Effector CD4-positive, alpha-beta T cell (primary cell): ENCODE data around the gene SYT2.
"Not testable (repeated sequence)": the region's sequence is repeated elsewhere in the genome, so short reads cannot be mapped to it uniquely, and the experiment has no call there.

Source experiments
- DNase-seq: peaks from one replicate; pipeline ENCODE4 v3.0.0-alpha.2; 2020

Gene SYT2

GRCh38 chr1:202565890-202566602 is 144.2 kb downstream of the SYT2 start:
- DNase-seq = no peak

GRCh38 chr1:202564958-202565495 is 145.2 kb downstream of the SYT2 start:
- DNase-seq = no peak

- DNase-seq = no peak
Measured at GRCh38 chr1:202563818-202564217, 146.4 kb downstream of the SYT2 start.

DNA sequence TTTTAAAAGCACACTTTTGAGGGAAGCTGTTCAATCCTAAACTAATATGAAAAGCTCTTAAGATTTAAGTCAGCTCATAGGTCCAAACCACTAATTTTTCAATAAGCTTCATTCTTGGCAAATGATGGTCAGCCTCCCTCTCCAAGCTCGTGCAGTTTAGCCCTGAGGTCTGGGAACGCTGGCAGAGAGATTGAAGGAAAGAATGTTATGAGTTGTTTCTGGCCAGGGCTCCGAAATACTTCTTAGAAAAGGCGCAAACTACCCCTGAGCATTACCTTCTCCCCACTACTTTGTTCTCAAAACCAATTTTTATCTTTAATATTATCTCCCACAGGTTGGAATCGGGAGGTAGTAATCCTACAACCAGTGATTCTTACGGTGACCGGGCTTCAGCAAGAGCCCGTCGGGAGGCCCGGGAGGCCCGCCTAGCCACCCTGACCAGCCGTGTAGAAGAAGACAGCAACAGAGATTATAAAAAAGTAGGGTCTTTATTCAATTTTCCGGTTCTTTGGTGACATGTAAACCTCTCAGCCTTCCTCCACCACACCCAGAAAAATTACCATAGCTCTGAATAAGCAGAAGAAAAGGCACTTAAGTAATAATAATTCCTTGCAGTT is 147.7 kb downstream of the SYT2 start:
- DNase-seq = no peak

DNA sequence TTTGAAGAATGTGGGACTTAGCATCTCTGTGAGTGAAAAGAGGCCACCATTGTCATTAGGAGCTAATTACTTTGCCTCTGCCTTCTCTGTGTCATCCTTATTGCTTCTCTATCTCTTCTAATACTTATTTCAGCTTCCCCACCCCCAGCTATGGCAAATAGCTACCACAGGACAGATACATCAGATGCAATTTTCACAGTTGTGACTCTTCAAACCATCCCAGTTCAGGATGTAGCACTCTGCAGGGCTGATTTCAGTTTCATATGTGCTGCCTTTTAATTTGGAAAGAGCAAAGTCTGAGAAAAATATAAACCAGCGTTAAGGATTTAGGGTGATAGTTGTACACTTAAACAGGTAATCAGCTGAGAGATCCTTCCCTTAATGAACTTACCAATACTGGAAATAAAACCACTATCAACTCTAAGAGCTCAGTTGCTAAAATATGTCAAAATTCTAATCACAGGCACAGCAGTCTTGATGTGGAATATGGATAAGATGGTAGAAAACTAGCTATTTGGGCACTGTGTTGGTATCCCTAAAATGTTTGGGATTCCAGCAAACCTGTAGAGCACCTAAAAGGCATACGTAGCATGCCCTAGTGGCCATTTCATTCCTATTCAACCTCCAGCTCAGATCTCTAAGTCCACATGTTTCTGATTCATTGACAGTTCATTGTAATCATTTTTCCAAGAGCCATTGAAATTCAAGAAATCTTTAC is 148.4 kb downstream of the SYT2 start:
- DNase-seq = no peak

GRCh38 chr1:202561240-202561639 is 149.0 kb downstream of the SYT2 start:
- no peak for DNase-seq

DNA sequence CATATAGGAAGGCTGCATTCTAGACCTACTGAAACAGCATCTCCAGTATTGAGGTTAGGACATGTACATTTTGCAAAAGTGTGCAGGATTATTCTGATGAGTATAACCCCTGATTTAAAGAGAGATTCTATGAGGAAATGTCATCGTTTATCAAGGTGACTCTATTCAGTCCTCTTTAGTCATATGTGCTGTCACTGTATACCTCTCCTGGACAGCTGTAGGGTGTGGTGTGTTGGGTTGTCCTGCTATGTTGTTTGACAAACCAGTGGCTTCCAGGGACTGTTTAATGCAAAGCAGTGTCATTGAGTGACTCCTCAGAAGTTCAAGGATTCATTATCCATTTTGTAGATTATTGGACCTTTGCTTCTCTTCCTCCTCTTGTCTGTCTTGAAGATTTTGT is 152.6 kb downstream of the SYT2 start:
- DNase-seq = not testable (repeated sequence)

DNA sequence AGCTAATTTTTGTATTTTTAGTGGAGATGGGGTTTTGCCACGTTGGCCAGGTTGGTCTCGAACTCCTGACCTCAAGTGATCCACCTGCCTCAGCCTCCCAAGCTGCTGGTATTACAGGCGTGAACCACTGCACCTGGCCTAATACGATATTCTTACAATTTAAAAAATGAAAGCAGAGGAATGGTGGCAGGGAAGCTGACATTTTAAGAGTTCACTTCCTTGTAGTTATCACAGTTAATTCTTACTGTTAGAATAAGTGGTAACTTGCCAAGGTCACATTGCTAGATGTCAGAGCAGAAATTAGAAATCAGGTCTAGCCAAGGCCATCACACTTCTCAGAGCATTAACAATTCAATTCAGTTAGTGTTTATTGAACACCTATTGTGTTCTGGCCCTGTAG is 154.2 kb downstream of the SYT2 start:
- not testable (repeated sequence) for DNase-seq

GRCh38 chr1:202554619-202555018 is 155.6 kb downstream of the SYT2 start:
- DNase-seq = not testable (repeated sequence)

DNA sequence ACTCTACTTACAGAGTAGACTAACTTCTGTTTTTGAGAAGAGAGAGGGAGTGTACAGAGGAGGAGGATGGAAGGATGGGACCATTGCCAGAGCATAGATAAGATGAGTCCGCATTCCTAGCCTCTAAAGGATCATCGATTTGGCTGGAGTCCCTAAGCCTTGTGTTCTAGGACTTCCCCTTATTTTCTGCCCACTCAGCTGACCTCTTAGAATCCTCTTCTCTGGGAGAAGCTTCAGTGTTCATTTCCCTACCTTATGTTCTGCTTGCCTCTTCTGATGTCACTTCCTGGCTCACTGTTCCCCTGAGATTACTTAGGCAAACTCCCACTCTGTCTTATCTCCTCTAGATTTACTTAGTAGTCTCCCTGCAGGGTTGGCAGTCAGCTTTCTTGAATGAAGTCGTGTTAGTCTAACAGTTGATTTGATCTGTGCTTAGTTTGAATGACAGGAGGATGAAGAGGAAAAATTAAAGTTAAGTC is 156.7 kb downstream of the SYT2 start:
- DNase-seq = no peak

- DNase-seq = not testable (repeated sequence)
Measured at GRCh38 chr1:202553078-202553477, 157.2 kb downstream of the SYT2 start.

DNA sequence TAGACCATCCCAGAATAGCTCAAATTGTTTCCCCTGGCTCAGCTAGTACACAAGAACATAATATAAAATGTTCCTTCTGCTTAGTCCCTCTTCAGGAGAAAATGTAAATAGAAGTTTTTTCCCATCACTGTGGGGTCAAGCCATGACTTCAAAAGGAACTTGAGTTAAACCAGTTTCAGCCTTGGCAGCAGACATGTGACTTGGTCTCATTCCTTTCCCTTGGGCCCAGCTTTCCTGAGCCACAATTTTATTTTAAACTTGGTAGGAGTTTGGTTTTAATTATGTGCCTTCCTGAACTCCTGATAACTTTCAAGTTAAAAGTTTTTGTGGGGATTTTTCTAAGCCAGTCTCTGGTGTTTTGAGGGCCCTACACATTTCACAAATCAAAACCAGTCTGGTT is 157.6 kb downstream of the SYT2 start:
- DNase-seq = not testable (repeated sequence)

DNA sequence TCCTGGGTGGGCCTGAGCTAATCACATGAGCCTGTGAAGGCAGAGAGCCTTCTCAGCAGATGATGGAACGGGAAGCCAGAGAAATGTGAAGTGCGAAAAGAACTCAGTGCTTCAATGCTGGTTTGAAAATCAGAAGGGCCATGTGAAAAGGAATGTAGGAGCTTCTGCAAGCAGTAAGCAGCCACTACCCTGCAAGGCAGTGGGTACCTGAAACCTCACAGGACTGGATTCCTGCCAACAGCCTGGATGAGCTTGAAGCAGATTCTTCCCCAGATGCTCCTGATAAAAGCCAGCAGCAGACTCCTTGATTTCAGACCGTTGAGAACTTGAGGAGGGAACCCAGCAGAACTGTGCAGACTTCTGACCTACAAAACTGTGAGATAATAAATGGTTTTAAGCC is 158.6 kb downstream of the SYT2 start:
- DNase-seq = no peak

GRCh38 chr1:202550088-202550487 is 160.2 kb downstream of the SYT2 start:
- not testable (repeated sequence) for DNase-seq

DNA sequence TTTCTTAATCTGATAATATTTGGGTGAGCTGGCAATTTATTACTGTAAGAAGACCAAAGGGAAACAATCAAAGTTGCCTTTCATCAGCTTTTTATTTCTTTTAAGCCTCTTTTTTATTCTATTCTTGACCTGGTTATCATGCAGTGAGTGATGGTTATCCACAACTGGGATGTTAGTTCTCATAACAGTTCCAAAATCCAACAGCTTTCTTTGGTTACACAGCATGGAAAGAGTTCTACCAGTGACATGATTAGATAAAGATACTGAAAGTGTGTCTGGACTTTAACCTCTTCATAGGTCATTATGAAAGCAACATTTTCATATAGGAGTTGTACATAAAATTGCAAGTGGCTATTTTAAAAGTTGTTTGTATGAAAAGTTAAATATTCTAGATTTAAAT is 163.0 kb downstream of the SYT2 start:
- no peak for DNase-seq

DNA sequence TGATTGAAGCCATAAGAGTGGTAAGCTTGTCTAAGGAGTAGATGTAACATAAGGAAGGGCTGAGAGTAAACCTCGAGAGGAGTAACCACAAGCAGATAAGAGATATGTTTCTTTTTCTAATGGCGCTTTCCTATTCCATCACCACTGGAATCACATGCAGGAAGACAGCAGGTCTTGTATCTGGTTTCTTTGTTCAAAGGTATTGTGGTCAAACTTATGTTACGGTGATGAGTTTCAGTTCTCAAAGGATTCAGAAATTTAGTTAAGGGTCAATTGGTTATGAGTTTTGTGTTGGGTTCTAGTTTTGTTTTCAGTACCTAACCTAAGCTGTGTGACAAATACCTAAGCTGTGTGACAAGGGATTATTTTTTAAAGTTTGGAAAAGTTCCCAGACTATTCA is 163.5 kb downstream of the SYT2 start:
- DNase-seq = not testable (repeated sequence)

- DNase-seq = not testable (repeated sequence)
Measured at GRCh38 chr1:202546377-202546776, 163.9 kb downstream of the SYT2 start.

GRCh38 chr1:202545647-202546303 is 164.5 kb downstream of the SYT2 start:
- not testable (repeated sequence) for DNase-seq

GRCh38 chr1:202544766-202545449 is 165.3 kb downstream of the SYT2 start:
- DNase-seq = not testable (repeated sequence)

GRCh38 chr1:202543537-202543936 is 166.7 kb downstream of the SYT2 start:
- DNase-seq = not testable (repeated sequence)

DNA sequence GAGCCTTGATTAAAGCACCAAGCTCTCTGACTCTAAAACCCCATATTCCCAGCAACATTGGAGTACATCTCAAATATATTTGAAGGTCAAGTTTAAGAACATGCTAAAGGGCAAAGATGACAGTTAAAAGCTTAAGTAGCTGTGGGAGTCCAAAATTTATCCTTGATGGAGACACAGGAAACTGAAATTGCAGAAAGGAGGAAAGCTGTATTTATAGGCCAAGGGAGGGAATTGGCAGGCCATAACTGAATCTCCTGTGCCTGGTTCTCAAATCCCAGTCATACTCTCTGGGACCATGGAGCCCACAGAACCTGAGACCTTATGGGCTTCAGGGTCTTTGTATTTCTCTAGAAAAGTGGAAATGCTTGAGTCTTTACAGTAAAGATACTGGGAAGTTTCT is 167.8 kb downstream of the SYT2 start:
- DNase-seq = not testable (repeated sequence)

DNA sequence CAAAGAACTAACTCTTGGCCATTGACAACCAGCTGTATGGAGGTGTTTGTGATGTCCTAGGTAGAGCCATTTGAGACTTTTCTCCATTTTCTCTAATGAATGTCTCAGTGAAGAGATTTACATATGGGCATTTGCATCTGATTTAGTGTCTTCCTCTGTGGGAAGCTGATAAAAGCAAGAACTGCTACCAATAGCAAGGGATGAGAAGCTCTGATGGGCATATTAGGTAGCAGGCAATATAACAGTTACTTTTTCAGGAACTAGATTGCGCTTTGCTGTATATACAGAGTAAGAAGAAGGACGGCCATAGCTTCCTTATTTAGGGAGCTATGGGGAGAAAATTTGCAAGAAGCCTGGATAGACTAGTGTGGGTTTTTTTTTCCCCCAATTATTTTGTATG is 169.4 kb downstream of the SYT2 start:
- not testable (repeated sequence) for DNase-seq
